ENCODE results near the gene SLC18A3.

The SLC18A3 gene

DNA sequence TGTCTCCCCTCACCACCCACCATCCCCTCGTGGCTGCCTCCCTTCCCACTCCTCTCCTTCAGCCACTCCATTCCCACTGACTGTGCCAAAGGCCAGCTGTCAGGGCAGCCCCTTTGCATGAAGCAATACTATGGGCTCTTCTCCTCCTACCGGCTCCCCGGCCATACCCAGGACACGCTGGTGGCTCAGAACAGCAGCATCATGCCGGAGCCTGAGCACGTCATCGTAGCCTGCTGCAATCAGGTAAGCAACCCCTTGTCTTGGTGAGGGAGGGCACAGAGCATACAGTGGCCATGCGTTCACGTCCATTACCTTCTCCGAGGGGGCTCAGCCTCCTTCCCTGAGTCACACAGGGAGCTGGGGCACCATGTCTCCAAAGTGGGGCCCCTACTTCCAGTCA is 15.3 kb downstream of the SLC18A3 start:
- DNase-seq (ENCODE audit: low read depth in 2 of 2, low spot score in 1 of 2) = no peak

DNA sequence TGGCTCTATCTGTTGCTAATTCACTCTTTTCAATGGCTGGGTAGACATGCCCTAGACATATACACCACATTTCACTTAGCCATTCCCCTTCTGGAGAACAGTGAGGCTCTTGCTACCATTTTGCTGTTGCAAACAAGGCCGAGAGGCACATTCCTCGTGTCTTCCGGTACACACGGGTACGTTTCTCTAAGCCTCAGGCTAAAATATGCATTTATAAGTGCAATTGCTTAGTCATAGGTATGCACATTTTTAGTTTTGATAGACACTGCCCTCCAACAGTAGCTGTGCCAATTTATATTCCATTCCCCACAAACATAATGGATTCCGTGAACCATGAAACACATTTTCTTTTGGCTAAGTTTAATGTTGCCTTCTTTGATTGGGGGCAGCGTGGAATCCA is 16.9 kb downstream of the SLC18A3 start:
- DNase-seq (ENCODE audit: low read depth in 2 of 2, low spot score in 1 of 2) = no peak

DNA sequence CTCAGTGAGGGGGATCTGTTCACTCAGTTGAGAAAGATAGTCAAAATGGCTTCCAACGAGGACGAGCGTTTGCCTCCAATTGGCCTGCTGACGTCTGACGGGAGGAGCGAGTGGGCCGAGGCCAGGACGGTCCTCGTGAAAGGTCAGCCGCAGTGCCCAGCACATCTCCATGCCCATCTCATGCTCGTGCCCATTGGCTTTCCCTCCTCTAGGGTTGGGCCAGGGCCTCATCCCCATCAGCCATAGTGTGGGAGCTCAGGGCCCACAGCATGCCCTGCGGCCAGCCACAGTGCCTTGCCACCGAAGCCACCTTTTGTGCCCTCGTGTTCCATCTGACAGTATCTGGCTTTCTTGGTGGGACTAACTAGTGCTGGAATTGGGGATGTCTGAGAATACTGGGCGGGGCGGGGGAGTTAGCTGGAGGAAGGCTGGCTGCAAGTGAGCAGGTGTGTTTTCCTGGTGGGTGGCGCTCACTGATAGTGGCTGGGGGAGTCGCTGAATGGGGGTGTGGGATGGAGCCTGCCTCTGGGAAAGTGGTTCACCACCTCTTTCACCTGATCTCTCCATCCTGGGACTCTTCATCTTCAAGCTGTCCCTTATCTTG is 17.6 kb downstream of the SLC18A3 start:
- DNase-seq (ENCODE audit: low read depth in 2 of 2, low spot score in 1 of 2) = no peak

DNA sequence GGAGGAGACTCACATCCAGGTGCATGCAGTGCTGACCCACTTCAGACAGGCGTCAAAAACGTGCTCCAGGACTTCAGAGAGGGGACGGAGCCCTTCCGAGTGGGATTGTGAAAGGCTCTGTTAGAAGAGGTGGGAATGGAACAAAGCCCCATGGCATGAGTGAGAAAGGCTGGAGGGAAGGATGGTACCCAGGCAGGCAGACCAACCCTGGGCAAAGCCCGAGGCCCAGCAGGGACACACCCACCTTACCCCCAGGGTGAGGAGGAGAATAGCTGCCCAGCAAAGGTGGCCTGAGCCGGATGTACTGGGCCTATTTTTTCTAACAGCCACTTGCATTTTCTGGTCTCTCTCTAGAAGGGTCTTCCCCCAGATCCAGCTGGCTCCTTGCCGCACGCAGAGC is 18.5 kb downstream of the SLC18A3 start:
- no peak for DNase-seq (ENCODE audit: low read depth in 2 of 2, low spot score in 1 of 2)

DNA sequence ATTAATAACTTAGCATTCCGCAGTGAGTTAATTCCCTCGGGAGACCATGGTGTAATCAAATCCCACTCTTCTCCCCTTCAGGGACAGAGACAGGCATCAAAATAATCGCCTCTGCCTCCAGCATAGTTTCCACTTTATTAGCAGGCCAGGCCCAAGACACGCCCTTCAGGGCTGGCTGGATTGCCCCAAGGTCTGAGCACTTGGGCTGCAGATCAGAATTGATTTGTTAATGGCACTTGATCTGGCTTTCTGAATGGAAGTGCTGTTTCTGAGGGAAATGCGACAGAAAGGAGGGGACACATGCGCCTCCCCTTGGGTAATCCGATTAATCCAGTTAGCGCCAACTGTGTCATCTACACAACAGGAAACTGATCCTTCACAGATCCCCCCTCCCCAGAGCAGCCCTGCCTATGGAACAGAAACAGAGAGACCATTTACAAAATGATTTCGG is 19.3 kb downstream of the SLC18A3 start:
- no peak for DNase-seq (ENCODE audit: low read depth in 2 of 2, low spot score in 1 of 2)

DNA sequence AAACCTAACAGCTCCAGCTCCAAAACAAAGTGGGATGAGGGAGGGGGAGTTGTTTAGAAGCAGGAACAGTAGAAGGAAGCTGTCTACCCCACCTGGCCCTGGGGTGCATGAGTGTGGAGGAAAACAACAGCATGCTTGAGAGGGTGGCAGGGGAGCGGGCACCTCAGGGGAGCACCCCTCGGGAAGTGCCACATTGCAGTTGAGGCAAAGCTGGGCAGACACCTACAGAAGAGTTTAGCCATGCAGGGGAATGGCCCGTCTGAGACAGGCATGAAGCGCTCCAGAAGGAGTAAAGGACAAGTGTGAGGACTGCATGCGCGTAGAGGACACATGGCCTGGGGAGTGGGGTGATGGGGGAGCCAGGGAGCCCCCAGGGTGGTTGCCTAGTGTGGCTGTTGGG is 21.9 kb downstream of the SLC18A3 start:
- no peak for DNase-seq (ENCODE audit: low read depth in 2 of 2, low spot score in 1 of 2)

DNA sequence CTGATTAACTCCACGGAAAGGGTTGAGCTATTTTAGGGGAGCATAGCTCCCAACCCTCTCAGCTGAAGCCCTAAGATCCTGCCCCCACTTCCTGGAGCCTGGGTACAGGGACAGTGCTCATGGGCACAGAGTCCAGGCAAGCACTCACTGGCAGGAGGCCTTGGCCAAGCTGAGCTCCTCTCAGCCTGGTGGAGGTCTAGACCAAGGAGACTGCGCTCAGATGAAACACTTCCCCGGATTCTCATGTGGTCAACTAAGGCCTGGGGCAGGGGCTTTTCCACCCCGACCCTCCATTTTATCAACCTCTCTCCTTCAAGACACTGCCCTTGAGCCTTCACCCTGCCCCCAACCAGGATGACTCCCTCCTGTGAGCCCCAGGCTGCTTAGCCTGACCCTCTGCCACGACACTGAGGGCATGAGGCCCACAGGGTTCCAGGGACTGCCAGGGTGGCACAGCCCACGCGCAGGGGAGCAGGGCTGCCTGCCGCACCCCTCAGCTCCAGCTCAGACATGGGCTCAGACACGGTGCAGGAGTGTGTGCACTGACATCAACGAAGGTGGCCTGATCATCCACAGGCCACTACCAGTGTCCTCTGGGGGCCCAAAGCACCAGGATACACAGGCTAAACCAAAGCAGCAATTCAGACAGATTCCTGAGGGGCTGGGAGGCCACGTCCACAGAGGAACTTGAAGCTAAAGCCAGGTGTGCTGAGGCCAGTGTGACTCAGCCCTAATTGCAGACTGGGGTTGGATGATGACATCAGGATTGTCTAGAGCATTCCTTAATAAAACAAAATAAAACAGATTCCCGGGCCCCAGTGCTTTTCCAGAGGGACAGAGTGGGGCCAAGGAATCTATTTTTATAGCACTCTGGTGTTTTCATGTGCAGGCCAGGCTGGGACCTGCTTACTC is 22.6 kb downstream of the SLC18A3 start:
- DNase-seq (ENCODE audit: low read depth in 2 of 2, low spot score in 1 of 2) = no peak

DNA sequence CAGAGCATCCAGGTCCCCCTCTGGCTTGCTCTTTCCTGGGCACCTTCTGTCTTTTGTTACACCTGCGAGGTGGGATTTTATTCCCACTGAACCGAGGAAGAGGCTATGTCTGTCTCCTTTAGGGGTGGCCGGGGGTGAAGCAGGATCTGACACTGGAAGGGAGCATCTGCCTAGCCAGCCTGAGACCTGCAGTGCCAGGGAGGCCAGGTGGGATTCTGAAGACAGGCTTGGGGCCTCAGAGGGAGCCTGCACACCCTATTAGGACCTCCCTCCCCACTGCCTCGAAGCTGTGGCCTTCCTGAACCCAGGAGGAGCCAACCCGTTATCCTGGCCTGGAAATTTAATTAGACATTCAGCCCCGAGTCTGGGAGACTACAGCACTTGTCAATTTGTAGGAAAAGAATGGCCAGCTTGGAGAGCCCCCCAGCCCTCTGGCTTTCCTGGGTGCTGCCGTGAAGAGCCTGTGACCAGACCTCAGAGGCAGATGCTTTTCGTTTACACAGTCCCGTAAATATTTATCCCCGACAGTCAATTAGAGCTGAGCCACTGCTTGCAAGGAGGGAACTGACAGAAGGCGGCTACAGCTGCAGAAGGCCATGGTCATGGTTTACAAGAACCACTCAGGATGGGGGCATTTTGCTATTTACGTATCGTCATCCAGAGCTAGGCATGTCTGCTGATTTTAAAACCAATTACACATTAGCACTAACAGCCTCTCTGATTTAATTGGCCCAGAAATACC is 23.4 kb downstream of the SLC18A3 start:
- no peak for DNase-seq (ENCODE audit: low read depth in 2 of 2, low spot score in 1 of 2)

DNA sequence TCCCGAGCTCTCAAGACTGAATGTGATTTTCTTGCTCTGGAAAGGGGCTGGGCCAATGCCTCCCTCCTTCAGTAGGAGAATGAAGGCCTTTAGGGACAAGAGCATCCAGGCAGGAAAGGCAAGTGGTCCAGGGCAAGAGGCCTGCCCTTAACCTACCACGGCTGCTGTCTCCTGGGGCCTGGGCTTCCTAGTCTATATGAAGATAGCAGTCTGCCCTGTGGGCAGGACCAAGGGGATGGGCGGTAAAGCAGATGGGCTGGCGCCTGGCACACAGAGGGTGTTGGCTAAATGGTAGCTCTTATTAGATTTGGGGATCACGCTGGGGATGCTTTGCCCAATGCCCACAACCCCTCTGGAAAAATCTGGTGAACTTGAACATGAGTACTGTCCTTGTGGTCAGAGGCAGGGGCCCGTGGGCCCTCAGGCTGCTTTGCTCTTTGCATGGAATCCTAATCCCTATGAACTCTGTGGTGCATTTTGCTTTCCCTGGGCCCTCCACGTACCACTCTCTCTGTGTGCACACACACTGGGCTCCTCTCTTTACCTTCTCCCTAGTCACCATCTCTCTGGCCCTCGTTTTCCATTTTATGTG is 24.1 kb downstream of the SLC18A3 start:
- DNase-seq (ENCODE audit: low read depth in 2 of 2, low spot score in 1 of 2) = no peak

DNA sequence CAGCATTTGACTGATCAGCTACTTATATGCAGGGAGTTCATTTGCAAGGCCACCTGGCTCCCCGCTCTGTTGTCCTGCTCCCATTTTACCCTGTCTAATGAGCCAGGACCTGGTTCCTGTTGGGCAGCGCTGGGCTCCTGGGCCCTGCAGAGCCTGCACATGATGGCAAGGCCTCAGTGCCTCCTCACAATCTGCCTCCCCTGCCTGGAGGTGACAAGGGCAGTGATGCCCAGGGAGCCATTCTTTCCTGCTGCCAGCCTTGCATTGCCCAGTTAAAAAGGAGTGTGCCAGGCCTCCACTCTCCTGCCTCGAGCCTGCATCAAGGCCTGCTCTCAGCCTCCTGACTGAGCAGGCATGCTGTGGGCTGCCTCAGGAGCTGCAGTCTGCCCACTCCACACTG is 32.2 kb downstream of the SLC18A3 start:
- no peak for DNase-seq (ENCODE audit: low read depth in 2 of 2, low spot score in 1 of 2)

DNA sequence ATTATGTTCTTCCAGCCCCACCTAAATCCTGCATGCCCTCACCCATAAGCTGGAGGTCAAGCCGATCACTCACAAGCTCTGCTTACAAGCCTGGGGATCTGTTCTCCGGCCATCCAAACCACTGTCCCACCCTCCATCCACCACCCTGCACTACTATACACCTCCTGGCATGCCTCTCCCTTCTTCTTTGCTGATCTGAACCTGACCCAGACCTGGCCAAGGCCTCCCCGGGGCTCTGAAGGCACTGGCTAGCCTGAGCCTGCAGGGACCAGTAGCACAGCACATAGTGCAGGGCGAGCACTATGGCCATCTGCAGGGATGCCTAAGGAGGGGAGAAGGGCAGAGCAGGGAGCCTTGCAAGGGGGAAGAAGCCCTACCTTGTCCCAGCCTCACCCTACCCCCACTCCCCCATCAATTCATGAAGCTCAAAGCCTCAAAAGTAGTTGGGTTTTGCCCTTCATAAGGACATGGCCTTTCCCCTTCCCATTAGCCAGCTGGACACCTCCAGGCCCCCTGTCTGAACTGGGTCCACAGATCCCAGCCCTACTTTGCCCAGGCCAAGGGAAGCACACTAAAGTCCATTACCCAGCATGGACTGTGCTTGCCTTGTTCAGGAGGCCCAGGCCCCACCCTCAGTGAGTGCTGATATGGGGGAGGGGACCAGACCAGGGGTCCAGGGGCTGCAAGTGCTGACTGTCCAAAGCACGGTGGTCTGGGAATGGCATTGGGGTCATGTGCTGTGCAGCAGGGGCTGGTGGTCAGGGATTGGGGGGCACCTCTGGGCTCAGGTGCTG is 33.3 kb downstream of the SLC18A3 start:
- DNase-seq (ENCODE audit: low read depth in 2 of 2, low spot score in 1 of 2) = no peak

DNA sequence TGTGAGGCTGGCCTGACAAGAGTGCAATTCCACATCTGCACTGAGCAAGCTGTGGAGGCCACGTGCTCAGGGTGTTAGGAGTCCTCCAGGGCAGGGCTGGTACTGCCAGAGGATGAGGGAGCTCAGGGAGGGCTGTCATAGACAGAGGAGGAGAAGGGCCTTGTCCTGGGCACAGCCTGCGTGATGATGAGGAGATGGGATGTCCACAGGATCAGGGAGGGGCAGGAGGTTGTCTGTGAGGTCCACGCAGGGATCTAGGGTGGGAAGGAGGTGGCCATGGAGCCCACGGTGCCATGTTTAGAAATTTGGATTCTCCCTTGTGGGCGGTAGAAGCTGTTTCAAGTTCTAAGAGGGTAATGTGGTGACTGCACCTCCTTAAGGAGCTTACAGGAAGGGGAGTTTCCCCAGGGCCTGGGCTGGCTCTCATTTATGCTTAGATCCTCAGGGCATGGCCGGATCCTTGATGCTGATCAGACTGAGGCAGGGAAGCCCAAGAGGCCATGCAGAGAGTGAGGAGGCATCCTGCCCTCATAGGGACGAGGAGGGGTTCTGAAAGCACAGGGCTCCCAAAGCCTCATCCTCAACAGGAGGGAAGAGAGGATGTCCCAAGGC is 34.0 kb downstream of the SLC18A3 start:
- DNase-seq (ENCODE audit: low read depth in 2 of 2, low spot score in 1 of 2) = no peak

DNA sequence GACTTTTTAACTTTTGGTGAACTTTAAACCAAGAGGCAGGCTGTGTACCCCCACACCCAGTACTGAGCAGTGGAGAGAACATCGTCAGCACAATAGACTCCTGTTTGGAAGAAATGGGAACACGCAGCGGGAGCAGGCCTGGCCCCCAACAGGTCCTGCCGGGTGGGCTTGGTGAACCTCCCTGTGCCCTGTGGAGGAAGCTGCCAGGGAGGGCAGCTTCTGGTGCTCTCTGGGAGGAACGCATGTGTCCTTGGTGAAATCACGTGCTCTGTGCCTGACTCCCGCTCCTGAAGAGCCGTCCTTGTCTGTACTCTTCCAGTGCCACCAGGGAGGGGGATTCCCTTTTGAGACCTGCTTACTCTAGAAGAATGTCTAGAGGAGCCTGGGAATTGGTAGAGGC is 35.3 kb downstream of the SLC18A3 start:
- DNase-seq (ENCODE audit: low read depth in 2 of 2, low spot score in 1 of 2) = no peak

DNA sequence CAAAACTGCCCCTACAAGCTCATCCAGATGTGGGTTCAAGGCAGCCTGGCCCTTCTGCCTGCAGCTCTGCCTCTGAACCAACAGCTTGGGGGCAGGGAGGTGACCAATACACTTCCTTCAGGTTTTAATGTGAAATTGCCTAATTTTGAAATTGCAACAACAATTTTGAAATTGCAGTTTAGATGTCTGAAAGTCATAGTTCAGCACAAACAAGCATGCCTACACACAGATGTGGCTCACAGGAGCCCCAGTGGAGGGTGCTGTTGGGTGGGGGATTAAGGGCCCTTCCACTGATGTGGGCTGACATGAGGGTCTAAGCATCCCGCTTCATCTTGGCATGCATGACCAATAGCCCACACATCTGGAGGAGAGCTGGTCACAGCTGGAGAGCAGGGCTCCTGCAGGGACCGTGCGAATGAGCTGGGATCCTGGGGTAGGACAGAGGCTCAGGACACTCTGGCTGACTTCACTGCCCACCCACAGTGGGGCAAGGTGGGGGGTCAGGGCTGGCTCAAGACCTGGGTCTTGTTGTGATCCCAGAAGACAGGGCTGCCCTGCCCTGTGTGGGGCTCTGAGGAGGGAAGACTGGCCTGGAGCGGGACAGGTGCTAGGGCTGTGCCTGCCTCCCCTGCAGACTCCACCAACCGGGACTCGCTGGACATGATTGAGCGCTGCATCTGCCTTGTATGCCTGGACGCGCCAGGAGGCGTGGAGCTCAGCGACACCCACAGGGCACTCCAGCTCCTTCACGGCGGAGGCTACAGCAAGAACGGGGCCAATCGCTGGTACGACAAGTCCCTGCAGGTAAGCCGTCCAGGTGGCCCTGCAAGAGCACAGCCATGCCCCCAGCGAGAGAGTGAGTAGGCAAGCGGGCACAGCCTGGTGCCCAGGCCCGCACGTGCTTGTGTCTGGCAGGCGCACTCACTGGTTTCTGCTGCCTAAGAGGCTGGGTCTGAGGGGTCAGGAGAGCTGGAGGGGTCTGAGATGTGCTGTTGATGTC is 36.1 kb downstream of the SLC18A3 start:
- DNase-seq (ENCODE audit: low read depth in 2 of 2, low spot score in 1 of 2) = no peak

DNA sequence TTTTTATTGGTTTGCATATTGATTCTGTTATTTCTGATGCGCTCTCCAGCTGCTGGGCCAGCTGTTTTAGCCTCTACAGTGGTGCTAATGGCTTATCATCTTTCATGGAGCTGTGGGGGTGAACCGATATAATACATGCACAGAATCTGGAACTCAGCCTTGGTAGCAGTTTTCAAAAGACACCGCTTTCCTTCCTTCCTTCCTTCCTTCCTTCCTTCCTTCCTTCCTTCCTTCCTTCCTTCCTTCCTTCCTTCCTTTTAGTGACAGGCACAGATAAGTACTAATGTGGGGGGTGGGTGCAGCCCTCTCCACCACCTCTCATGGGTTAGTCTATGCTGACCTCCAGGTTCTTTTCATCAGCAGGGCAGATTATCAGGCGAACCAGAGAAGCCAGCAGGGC is 37.4 kb downstream of the SLC18A3 start:
- DNase-seq (ENCODE audit: low read depth in 2 of 2, low spot score in 1 of 2) = no peak

DNA sequence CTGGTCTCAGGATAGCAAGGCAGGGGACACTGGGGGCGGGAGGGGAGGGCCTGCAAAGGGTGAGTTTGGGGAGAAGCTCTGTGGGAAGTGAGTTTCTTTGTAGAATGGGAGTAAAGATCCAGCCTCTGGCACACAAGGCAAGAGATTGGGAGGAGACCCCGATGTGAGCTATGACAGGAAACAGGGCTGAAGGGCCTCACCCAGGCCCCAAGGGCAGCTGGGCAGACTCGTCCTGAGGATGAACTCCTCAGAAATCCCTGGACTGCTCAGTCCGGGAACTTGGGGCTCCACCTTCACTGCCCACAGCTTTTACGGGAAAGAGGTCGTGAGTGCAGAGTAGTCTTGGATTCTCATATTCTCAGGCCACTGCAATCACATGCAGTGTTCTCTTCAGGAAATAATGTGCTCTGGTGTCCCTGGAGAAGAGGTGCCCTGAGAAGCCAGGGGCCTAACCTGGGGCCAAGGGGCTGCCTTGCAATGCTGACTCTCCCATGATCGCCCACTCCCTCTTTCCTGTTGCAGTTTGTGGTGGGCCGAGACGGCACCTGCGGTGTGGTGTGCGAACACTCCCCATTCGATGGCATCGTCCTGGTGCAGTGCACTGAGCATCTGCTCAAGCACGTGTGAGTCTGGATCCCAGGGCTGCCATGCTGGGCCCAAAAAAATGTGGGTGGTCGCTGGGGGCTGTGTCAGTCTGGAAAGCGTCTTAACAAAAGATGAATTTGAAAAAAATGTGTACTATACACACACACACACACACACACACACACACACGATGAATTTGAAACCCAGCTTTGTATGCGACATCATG is 38.1 kb downstream of the SLC18A3 start:
- DNase-seq (ENCODE audit: low read depth in 2 of 2, low spot score in 1 of 2) = no peak

DNA sequence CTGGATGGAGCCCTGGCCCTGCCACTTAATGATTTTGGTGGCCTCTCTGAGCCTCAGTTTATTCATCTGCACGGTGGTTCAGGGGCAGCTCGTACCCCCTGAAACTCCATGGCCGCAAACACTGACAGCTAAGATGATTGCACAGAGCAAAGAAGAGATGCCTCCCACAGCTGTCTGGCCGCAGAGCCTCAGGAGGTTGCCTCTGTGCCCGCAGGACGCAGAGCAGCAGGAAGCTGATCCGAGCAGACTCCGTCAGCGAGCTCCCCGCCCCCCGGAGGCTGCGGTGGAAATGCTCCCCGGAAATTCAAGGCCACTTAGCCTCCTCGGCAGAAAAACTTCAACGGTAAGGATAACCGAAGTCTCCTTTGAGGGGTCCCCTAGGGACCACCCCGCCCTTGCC is 39.2 kb downstream of the SLC18A3 start:
- DNase-seq (ENCODE audit: low read depth in 2 of 2, low spot score in 1 of 2) = no peak
